ENCODE measurements around the gene IQGAP2.
"Not testable (repeated sequence)": the region's sequence is repeated elsewhere in the genome, so short reads cannot be mapped to it uniquely, and the experiment has no call there.

IQGAP2 gene

GRCh38 chr5:76723906-76724305 is 320.8 kb downstream of the IQGAP2 start:
- no peak for DNase-seq

- no peak for DNase-seq
Measured at GRCh38 chr5:76724871-76725270, 321.8 kb downstream of the IQGAP2 start.

- DNase-seq = no peak
Measured at GRCh38 chr5:76728965-76729364, 325.9 kb downstream of the IQGAP2 start.

GRCh38 chr5:76729373-76730290 is 326.5 kb downstream of the IQGAP2 start:
- no peak for DNase-seq

- no peak for DNase-seq
Measured at GRCh38 chr5:76732405-76733048, 329.4 kb downstream of the IQGAP2 start.

GRCh38 chr5:76733049-76733417 is 329.9 kb downstream of the IQGAP2 start:
- DNase-seq = no peak

- no peak for DNase-seq
Measured at GRCh38 chr5:76735762-76736545, 332.9 kb downstream of the IQGAP2 start.

- no peak for DNase-seq
Measured at GRCh38 chr5:76736679-76737556, 333.8 kb downstream of the IQGAP2 start.

- no peak for DNase-seq
Measured at GRCh38 chr5:76737846-76738245, 334.8 kb downstream of the IQGAP2 start.

- not testable (repeated sequence) for DNase-seq
Measured at GRCh38 chr5:76741506-76741905, 338.4 kb downstream of the IQGAP2 start.

GRCh38 chr5:76742583-76742982 is 339.5 kb downstream of the IQGAP2 start:
- DNase-seq = no peak

- no peak for DNase-seq
Measured at GRCh38 chr5:76744632-76745031, 341.5 kb downstream of the IQGAP2 start.

GRCh38 chr5:76745670-76746069 is 342.6 kb downstream of the IQGAP2 start:
- no peak for DNase-seq

- no peak for DNase-seq
Measured at GRCh38 chr5:76746677-76747076, 343.6 kb downstream of the IQGAP2 start.

GRCh38 chr5:76747706-76748105 is 344.6 kb downstream of the IQGAP2 start:
- no peak for DNase-seq

- no peak for DNase-seq
Measured at GRCh38 chr5:76751291-76751690, 348.2 kb downstream of the IQGAP2 start.

GRCh38 chr5:76754668-76755078 is 351.6 kb downstream of the IQGAP2 start:
- DNase-seq = no peak

GRCh38 chr5:76755779-76756637 is 352.9 kb downstream of the IQGAP2 start:
- no peak for DNase-seq

GRCh38 chr5:76757049-76757448 is 354.0 kb downstream of the IQGAP2 start:
- DNase-seq = no peak
